ENCODE results near the gene COPZ2.

- TF ChIP-seq EZH2phosphoT487 (IDR thresholded peaks at IDR 0.05; ENCODE audit: borderline replicate concordance) (no peak), POLR2AphosphoS5 (IDR thresholded peaks at IDR 0.05; ENCODE audit: low read depth, low read length) (no peak; the same call in 1 of the 2 replicates), POLR2A (IDR thresholded peaks at IDR 0.05; ENCODE audit: borderline replicate concordance, extremely low read depth, insufficient read depth, insufficient read length) (no peak)
- TF ChIP-seq, protein P1, sequence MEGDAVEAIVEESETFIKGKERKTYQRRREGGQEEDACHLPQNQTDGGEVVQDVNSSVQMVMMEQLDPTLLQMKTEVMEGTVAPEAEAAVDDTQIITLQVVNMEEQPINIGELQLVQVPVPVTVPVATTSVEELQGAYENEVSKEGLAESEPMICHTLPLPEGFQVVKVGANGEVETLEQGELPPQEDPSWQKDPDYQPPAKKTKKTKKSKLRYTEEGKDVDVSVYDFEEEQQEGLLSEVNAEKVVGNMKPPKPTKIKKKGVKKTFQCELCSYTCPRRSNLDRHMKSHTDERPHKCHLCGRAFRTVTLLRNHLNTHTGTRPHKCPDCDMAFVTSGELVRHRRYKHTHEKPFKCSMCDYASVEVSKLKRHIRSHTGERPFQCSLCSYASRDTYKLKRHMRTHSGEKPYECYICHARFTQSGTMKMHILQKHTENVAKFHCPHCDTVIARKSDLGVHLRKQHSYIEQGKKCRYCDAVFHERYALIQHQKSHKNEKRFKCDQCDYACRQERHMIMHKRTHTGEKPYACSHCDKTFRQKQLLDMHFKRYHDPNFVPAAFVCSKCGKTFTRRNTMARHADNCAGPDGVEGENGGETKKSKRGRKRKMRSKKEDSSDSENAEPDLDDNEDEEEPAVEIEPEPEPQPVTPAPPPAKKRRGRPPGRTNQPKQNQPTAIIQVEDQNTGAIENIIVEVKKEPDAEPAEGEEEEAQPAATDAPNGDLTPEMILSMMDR (IDR thresholded peaks at IDR 0.05 in 2 of 3, conservative IDR thresholded peaks at IDR 0.05 in 1 of 3; ENCODE audit: borderline replicate concordance in 1 of 3, insufficient read depth in 1 of 3, low read depth in 2 of 3, low read length in 2 of 3), result no peak
Measured at GRCh38 chr17:48024149-48025039, 13.2 kb downstream of the COPZ2 start.

All from HCT116 (cell line).